HEK293 (cell line): Measurements from ENCODE around the gene RIMKLA.
A peak's percentile ranks its signal among the peaks of the same experiment; 100 is the strongest.

ENCODE experiments used
- ATF2 ChIP-seq: fragments of 450-650 bp; formaldehyde crosslinking; IDR thresholded peaks from 2 replicates; pipeline ENCODE4 v1.5.1; 2016; ENCODE audit warnings: missing biosample characterization, missing genetic modification characterization, low read depth
- BCL11A ChIP-seq: fragments of 450-650 bp; formaldehyde crosslinking; IDR thresholded peaks from 2 replicates; pipeline ENCODE4 v1.5.1; 2016; ENCODE audit warnings: low read depth, missing biosample characterization, missing genetic modification characterization
- GFI1B ChIP-seq: fragments of 450-650 bp; formaldehyde crosslinking; IDR thresholded peaks from 2 replicates; pipeline ENCODE4 v1.5.1; 2016; ENCODE audit warnings: missing biosample characterization, missing genetic modification characterization
- KLF1 ChIP-seq: fragments of 450-650 bp; formaldehyde crosslinking; IDR thresholded peaks from 2 replicates; pipeline ENCODE4 v1.5.1; 2016; ENCODE audit warnings: missing biosample characterization, missing genetic modification characterization
- KLF9 ChIP-seq: fragments of 450-650 bp; formaldehyde crosslinking; IDR thresholded peaks from 2 replicates; pipeline ENCODE4 v1.5.1; 2016; ENCODE audit warnings: missing biosample characterization, missing genetic modification characterization, low read depth
- OVOL3 ChIP-seq: fragments of 450-650 bp; formaldehyde crosslinking; IDR thresholded peaks from 2 replicates; pipeline ENCODE4 v1.5.1; 2016; ENCODE audit warnings: missing biosample characterization, missing genetic modification characterization
- PRDM6 ChIP-seq: fragments of 450-650 bp; formaldehyde crosslinking; IDR thresholded peaks from 2 replicates; pipeline ENCODE4 v1.5.1; 2017; ENCODE audit warnings: missing biosample characterization, missing genetic modification characterization
- RBAK ChIP-seq: fragments of 450-650 bp; formaldehyde crosslinking; IDR thresholded peaks from 2 replicates; pipeline ENCODE4 v1.5.1; 2016; ENCODE audit warnings: missing biosample characterization, missing genetic modification characterization
- REST ChIP-seq: fragments of 450-650 bp; formaldehyde crosslinking; IDR thresholded peaks from 2 replicates; pipeline ENCODE4 v1.5.1; 2016; ENCODE audit warnings: missing biosample characterization, missing genetic modification characterization
- TCF7L2 ChIP-seq: IDR thresholded peaks from 2 replicates; pipeline ENCODE4 v1.6.1; 2011; ENCODE audit warnings: low read depth, mild to moderate bottlenecking, inconsistent platforms, low read length, moderate library complexity, borderline replicate concordance
- TRIM28 ChIP-seq: IDR thresholded peaks from 2 replicates; pipeline ENCODE4 v1.6.1; 2011; ENCODE audit warnings: low read length, control low read depth, borderline replicate concordance
- ZNF133 ChIP-seq: fragments of 450-650 bp; formaldehyde crosslinking; IDR thresholded peaks from 2 replicates; pipeline ENCODE4 v1.5.1; 2016; ENCODE audit warnings: missing biosample characterization, missing genetic modification characterization
- ZNF140 ChIP-seq: fragments of 450-650 bp; formaldehyde crosslinking; IDR thresholded peaks from 2 replicates; pipeline ENCODE4 v1.5.1; 2016; ENCODE audit warnings: missing biosample characterization, missing genetic modification characterization
- ZNF16 ChIP-seq: fragments of 450-650 bp; formaldehyde crosslinking; IDR thresholded peaks from 2 replicates; pipeline ENCODE4 v1.5.1; 2016; ENCODE audit warnings: low read depth, missing biosample characterization, missing genetic modification characterization
- ZNF175 ChIP-seq: fragments of 450-650 bp; formaldehyde crosslinking; IDR thresholded peaks from 2 replicates; pipeline ENCODE4 v1.5.1; 2016; ENCODE audit warnings: missing biosample characterization, missing genetic modification characterization
- ZNF2 ChIP-seq: fragments of 450-650 bp; formaldehyde crosslinking; IDR thresholded peaks from 2 replicates; pipeline ENCODE4 v1.5.1; 2016; ENCODE audit warnings: missing biosample characterization, missing genetic modification characterization
- ZNF214 ChIP-seq: fragments of 450-650 bp; formaldehyde crosslinking; IDR thresholded peaks from 2 replicates; pipeline ENCODE4 v1.5.1; 2017; ENCODE audit warnings: missing biosample characterization, mild to moderate bottlenecking, missing genetic modification characterization, borderline replicate concordance
- ZNF324 ChIP-seq: fragments of 450-650 bp; formaldehyde crosslinking; IDR thresholded peaks from 2 replicates; pipeline ENCODE4 v1.5.1; 2016; ENCODE audit warnings: missing biosample characterization, missing genetic modification characterization
- ZNF394 ChIP-seq: fragments of 450-650 bp; formaldehyde crosslinking; IDR thresholded peaks from 2 replicates; pipeline ENCODE4 v1.5.1; 2016; ENCODE audit warnings: missing biosample characterization, missing genetic modification characterization, mild to moderate bottlenecking, moderate library complexity, borderline replicate concordance
- ZNF548 ChIP-seq: fragments of 450-650 bp; formaldehyde crosslinking; IDR thresholded peaks from 2 replicates; pipeline ENCODE4 v1.5.1; 2016; ENCODE audit warnings: missing biosample characterization, missing genetic modification characterization
- ZNF558 ChIP-seq: fragments of 450-650 bp; formaldehyde crosslinking; IDR thresholded peaks from 2 replicates; pipeline ENCODE4 v1.5.1; 2016; ENCODE audit warnings: missing biosample characterization, missing genetic modification characterization
- ZNF580 ChIP-seq: fragments of 450-650 bp; formaldehyde crosslinking; IDR thresholded peaks from 2 replicates; pipeline ENCODE4 v1.5.1; 2016; ENCODE audit warnings: missing biosample characterization, missing genetic modification characterization
- ZNF624 ChIP-seq: fragments of 450-650 bp; formaldehyde crosslinking; IDR thresholded peaks from 2 replicates; pipeline ENCODE4 v1.5.1; 2017; ENCODE audit warnings: missing biosample characterization, missing genetic modification characterization
- ZNF76 ChIP-seq: fragments of 450-650 bp; formaldehyde crosslinking; IDR thresholded peaks from 2 replicates; pipeline ENCODE4; 2016; ENCODE audit warnings: low read depth, missing biosample characterization, missing genetic modification characterization, borderline replicate concordance
- ZNF768 ChIP-seq: fragments of 450-650 bp; formaldehyde crosslinking; IDR thresholded peaks from 2 replicates; pipeline ENCODE4 v1.5.1; 2018; ENCODE audit warnings: missing biosample characterization, mild to moderate bottlenecking, missing genetic modification characterization
- ZNF792 ChIP-seq: fragments of 450-650 bp; formaldehyde crosslinking; IDR thresholded peaks from 2 replicates; pipeline ENCODE4 v1.5.1; 2016; ENCODE audit warnings: missing biosample characterization, missing genetic modification characterization
- ZSCAN4 ChIP-seq: fragments of 450-650 bp; formaldehyde crosslinking; IDR thresholded peaks from 2 replicates; pipeline ENCODE4 v1.5.1; 2017; ENCODE audit warnings: missing biosample characterization, missing genetic modification characterization
- TF ChIP-seq, protein P1 (sequence below): fragments of 450-650 bp; formaldehyde crosslinking; IDR thresholded peaks from 2 replicates; pipeline ENCODE4 v1.5.1; 2016; ENCODE audit warnings: missing biosample characterization, missing genetic modification characterization

Gene RIMKLA

GRCh38 chr1:42420911-42421585, 40.5 kb downstream of the RIMKLA start (continued):
- TF ChIP-seq ZNF768 (tag by site-specific recombination): no peak
- no peak for TF ChIP-seq ATF2 (tag by site-specific recombination)
- no peak for TF ChIP-seq KLF9 (tag by site-specific recombination)
- no peak for TF ChIP-seq ZNF133
- TF ChIP-seq ZNF76 (tag by site-specific recombination): no peak
- no peak for TF ChIP-seq TCF7L2
- no peak for TF ChIP-seq ZNF394 (tag by site-specific recombination)
- no peak for TF ChIP-seq BCL11A
- no peak for TF ChIP-seq ZNF175
- TF ChIP-seq ZNF548: no peak
- no peak for TF ChIP-seq OVOL3 (tag by site-specific recombination)
- TF ChIP-seq, protein P1, sequence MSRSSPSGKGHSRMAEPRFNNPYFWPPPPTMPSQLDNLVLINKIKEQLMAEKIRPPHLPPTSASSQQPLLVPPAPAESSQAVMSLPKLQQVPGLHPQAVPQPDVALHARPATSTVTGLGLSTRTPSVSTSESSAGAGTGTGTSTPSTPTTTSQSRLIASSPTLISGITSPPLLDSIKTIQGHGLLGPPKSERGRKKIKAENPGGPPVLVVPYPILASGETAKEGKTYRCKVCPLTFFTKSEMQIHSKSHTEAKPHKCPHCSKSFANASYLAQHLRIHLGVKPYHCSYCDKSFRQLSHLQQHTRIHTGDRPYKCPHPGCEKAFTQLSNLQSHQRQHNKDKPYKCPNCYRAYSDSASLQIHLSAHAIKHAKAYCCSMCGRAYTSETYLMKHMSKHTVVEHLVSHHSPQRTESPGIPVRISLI (tag by site-specific recombination): no peak
- no peak for TF ChIP-seq KLF1
- TF ChIP-seq ZNF2 (tag by site-specific recombination): no peak
- TF ChIP-seq GFI1B (tag by site-specific recombination): no peak
- TF ChIP-seq ZNF324 (tag by site-specific recombination): no peak
- no peak for TF ChIP-seq REST (tag by site-specific recombination)
- TF ChIP-seq ZNF214 (tag by site-specific recombination): no peak
- TF ChIP-seq TRIM28: peak; percentile 87; the same call in 1 of the 2 replicates
- TF ChIP-seq RBAK (tag by site-specific recombination): no peak
- TF ChIP-seq ZSCAN4 (tag by site-specific recombination): no peak
- TF ChIP-seq PRDM6 (tag by site-specific recombination): no peak
- no peak for TF ChIP-seq ZNF580 (tag by site-specific recombination)
- peak; percentile 38; the same call in 1 of the 2 replicates for TF ChIP-seq ZNF558 (tag by site-specific recombination)
- no peak for TF ChIP-seq ZNF792 (tag by site-specific recombination)
- no peak for TF ChIP-seq ZNF140 (tag by site-specific recombination)
- TF ChIP-seq ZNF624 (tag by site-specific recombination): no peak
- TF ChIP-seq ZNF16 (tag by site-specific recombination): no peak
